ENCODE results near the gene WDR38.

The WDR38 gene

GRCh38 chr9:124859803-124860581 is 6.7 kb downstream of the WDR38 start:
- FAIRE-seq, result no peak

DNA sequence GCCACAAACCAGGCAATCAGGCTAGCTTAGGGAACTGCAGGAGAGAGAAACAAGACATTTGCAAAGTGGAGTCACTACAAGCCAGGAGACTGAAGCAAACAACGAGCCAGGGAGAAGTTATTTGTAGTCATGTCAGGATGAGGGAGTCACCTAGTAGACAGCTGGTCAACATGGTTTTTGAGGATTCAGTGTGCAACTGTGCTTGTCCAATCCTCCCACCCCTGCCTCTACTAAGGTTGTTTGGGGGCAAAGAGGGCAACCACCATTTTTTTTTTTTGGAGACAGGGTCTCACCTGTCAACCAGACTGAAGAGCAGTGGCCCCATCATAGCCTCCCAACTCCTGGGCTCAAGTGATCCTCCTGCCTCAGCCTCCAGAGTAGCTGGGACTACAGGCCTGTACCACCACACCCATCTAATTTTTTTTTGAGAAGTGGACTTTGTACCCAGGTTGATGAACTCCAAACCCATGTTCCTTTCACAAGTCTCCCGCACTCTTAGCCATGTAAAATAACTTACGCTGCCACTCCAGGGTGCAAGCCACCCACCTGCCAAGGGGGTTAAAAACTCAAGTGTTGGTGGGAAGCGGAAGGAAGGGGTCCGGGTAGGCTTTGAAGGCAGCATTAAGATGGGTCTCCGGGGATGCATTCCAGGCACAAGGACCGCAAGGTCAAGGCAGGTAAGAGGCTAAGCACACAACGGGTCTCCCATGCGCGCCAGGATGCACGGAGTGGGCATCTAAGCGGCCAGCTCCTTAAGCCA is 7.5 kb downstream of the WDR38 start:
- no peak for FAIRE-seq

GRCh38 chr9:124861342-124862229 is 8.3 kb downstream of the WDR38 start, which contains the start of the genes ARPC5L and RPL35:
Gene ARPC5L (plus strand): TSS chr9:124862130. CDS start chr9:124869291, 7,161 bp downstream.
Gene RPL35 (minus strand): TSS chr9:124861957. CDS start chr9:124861912, 45 bp downstream.
- no peak for FAIRE-seq

GRCh38 chr9:124863371-124863871 is 10.2 kb downstream of the WDR38 start:
- no peak for FAIRE-seq

DNA sequence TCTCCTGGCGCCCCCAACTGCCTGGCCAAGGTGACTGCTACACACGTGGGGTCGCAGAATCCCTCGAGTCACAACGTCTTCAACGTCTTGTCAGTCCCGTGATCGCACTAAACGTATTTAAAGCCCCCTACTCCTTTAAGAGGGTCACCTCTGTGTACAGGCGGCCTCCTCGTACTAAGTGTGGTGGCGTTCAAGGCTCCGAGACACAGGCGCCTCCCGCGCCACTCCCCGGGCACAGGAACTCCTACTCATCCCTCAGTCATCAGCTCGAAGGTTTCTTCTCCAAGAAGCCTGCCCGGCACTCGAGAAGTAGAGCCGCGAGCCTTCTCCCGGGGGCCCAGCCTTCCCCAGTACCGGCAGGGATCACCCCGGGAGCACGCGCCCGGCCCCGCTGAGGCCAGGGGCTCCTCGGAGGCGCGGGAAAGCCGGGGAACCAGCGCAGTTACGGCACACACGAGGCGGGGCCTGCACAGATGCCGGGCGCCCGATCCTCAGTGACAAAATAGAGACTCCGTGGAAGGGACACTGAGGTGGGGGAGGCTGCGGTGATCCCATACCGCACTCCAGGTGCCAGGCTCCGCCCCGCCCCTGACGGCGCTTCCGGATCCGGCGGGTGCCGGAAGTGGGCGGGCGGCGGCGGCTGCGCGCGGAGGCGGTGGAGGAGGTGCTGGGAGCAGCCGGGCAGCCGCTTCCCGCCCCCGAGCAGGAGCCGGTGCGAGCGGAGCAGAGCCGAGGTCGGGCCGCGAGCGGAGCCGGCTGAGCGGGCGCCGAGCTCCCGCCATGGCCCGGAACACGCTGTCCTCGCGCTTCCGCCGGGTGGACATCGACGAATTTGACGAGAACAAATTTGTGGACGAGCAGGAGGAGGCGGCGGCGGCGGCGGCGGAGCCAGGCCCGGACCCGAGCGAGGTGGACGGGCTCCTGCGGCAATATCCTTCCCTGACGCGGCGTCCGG is 15.5 kb downstream of the WDR38 start:
- FAIRE-seq, result no peak

- FAIRE-seq, result no peak
Observed at GRCh38 chr9:124869466-124869985, 16.3 kb downstream of the WDR38 start.

- FAIRE-seq, result no peak
Observed at GRCh38 chr9:124869986-124870560, 16.8 kb downstream of the WDR38 start.

DNA sequence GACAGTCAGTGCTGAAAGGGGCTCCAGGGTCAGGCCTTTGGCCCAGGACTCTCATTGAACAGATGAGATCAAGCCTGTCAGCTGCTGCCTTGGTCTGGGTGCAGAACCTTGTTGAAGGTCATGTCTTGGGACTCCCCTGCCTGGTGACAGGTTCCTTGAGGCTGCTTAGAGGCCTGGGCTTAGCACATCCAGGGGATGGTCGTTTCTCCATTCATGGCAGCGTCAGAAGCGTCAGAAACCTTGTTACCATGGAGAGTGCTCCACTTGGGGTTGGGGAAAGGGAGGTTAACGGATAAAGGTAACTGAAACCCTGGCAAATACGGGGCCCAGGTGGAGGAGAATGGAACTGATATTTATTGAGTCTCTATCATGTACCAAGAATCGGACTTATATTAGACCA is 17.5 kb downstream of the WDR38 start:
- no peak for FAIRE-seq

DNA sequence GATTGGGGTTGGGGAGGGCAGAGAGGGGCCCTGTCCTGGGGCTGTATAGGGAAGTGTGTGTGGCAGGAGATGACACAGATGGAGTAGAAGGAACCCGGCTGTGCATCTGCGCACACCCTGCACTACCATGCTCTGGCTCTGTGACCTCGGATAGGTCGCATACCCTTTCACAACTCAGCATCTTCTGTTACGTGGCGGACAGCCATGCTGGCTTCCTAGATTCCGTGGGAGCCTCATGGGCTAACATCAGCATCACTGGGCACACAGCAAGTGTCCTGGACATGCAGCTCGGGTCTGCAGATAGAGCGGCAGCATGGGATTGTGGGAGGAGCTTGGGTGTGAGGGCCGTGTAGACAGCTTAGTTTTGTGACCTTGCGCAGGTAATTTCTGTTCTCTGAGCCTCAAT is 17.9 kb downstream of the WDR38 start:
- FAIRE-seq, result no peak

DNA sequence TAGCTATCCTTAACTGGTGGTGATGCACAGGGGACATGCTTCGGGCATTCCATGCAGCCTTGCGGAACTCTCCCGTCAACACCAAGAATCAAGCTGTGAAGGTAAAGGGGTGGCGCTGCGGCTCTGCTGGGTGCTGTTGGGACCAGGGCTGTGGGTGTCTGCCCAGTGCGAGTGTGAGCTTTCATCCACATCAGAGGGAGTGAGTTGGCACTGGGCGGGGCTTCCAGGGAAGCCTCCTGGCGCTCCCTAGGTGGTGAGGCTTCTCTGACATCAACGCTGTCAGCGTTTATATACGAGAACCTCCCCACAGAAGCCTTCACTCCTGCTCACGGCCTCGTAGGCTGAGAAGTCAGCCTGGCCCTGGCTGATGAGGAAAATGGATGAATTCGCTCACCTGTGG is 20.4 kb downstream of the WDR38 start:
- no peak for FAIRE-seq

DNA sequence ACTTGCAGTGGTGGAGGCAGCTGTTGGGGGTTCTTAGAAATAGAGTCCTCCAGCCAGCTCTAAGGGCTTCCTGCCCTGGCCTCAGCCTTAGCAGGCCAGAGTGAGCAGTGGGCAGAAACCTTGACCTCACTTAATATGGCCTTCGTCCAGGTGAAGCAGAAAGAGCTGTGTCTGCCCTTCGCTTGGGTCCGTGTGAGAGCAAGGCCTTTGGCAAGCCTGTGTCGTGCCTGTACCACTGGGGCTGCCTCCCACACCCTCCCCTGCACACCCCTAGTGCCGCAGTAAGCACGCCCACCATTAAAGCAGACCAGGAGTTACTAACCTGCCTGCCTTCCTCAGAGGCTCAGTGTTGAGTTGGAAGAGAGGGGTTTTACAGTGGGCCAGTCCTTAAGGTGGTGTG is 22.2 kb downstream of the WDR38 start:
- no peak for FAIRE-seq

DNA sequence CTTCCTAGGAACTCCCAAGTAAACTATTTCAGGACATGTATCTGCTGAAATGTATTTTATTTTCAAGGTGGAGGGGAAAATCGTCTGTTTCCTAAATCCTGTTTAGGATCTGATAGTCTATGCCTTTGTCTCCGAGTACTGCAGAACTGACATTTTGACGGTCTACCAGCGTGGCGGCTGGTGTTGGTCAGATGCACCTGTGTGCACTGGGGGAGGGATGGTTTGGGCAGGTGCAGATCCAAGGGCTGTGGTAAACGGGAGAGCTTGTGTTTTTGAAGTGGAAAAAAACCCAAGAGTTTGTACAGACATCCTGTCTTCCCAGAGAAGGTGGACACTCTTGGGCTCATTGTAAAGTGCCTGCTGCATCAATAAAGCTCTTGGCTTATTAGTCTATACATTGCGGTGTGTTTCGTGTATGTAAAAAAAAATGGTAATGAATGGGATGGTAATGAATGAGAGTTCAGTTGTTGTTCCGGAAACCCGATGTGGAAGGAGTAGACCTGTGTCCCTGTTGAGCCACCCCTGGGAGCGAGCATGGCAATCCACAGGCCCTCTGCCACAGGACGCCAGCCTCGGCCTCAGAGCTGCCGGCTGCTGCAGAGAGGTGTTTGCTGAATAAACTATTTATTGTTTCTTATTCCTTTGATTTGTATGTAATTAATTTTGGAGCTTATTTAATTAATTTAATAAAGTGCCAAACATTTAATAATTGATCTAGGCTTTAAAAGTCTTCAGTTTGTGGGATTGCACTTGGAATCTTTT is 23.9 kb downstream of the WDR38 start:
- FAIRE-seq, result no peak

DNA sequence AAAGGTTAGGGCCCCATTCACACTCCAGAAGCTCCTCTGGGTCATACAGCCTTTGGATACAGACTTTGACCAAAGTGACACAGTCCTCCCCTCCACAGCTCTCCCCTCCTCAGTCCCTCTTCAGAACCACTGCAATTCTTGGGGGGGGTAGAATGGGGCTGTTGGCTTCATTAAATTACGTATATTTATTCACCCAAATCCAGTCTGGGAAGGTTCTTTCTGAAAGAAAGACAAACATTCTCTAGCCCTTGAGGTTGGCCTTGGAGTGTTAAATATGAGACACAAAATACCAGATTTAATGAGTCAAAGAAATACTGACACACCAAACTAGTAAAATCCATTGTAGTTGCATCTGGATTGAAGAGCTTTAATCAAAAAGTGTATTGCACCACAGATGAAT is 24.8 kb downstream of the WDR38 start:
- FAIRE-seq, result no peak

GRCh38 chr9:124878518-124878917 is 25.3 kb downstream of the WDR38 start:
- FAIRE-seq, result no peak

DNA sequence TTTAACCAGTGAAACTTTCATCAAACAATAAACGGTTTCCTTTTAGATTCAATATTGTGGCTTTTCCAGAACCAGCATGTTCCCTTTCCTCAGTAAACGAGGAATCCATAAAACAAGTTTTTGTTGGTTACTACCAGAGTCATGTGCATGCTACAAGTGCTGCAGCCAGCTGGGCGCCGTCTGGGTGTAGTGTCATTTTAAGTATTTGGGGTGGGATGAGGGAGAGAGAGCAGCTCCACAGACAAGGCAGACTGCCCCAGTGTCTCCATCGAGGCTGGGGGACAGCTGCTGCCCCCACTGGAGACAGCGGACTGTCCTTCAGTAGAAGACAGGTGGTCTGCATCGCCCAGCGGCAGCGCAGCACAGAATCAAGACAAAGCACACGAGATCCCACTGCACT is 26.0 kb downstream of the WDR38 start:
- no peak for FAIRE-seq

GRCh38 chr9:124880501-124880900 is 27.2 kb downstream of the WDR38 start:
- no peak for FAIRE-seq

DNA sequence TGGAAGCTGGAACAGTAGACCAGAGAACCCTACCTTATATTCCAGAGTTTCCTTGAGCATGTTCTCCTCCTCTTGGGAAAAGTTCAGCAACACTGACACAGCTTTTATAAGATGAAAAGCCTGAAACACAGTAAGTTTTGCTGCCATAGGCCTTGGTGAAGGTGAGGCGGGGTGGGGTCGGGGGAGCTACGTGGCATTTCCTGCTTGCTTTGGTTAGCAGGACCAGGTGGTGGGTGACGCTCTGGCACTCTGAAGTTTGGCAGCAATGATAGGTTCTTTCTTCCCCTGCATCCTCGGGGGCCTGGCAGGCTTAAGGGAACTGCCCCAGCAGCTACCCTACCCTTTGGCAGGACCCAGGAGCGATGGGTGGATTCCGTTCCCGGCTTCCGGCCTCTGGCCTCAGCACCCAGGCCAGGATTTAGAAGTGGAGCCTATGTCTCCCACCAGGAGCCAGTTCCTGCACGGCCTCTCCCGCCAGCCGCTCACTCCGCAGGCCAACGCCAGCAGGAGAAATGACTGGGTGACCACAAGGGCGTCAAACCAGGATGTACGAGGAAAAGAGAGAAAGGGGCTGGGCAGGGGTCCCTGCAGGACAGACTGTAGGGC is 28.0 kb downstream of the WDR38 start:
- no peak for FAIRE-seq

- FAIRE-seq, result no peak
Observed at GRCh38 chr9:124882231-124882630, 29.0 kb downstream of the WDR38 start.

- FAIRE-seq, result no peak
Observed at GRCh38 chr9:124884376-124884775, 31.1 kb downstream of the WDR38 start.

- no peak for FAIRE-seq
Observed at GRCh38 chr9:124885551-124885950, 32.3 kb downstream of the WDR38 start.

All from G401.6 (cell line).